Gastrocnemius medialis (tissue), 4 donors: Measurements from ENCODE around the gene FHOD3.

Experiments
- POLR2A ChIP-seq, 2 donors: fragments of 450-650 bp; IDR thresholded peaks; one replicate each; pipeline ENCODE4 v1.6.1; 2017; ENCODE audit warnings: antibody characterized with exemption in 2 of 2, mild to moderate bottlenecking in 2 of 2, moderate library complexity in 2 of 2
- TF ChIP-seq, protein P1 (sequence below), 5 experiments: fragments of 450-650 bp in 3 of 5; fragments of 200-600 bp in 2 of 5; sonication (generic) in 2 of 5; IDR thresholded peaks in 4 of 5; conservative IDR thresholded peaks in 1 of 5; 1 replicate in 4 of 5; 2 replicates in 1 of 5; pipeline ENCODE4 v1.5.1; 2016 to 2019; ENCODE audit warnings: antibody characterized with exemption in 5 of 5, mild to moderate bottlenecking in 3 of 5, moderate library complexity in 3 of 5

GRCh38 chr18:36398419-36398818 lies 100.9 kb downstream of the FHOD3 start:
- TF ChIP-seq POLR2A (IDR thresholded peaks at IDR 0.05): no peak
- TF ChIP-seq, protein P1, sequence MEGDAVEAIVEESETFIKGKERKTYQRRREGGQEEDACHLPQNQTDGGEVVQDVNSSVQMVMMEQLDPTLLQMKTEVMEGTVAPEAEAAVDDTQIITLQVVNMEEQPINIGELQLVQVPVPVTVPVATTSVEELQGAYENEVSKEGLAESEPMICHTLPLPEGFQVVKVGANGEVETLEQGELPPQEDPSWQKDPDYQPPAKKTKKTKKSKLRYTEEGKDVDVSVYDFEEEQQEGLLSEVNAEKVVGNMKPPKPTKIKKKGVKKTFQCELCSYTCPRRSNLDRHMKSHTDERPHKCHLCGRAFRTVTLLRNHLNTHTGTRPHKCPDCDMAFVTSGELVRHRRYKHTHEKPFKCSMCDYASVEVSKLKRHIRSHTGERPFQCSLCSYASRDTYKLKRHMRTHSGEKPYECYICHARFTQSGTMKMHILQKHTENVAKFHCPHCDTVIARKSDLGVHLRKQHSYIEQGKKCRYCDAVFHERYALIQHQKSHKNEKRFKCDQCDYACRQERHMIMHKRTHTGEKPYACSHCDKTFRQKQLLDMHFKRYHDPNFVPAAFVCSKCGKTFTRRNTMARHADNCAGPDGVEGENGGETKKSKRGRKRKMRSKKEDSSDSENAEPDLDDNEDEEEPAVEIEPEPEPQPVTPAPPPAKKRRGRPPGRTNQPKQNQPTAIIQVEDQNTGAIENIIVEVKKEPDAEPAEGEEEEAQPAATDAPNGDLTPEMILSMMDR (IDR thresholded peaks at IDR 0.05 in 4 of 5, conservative IDR thresholded peaks at IDR 0.05 in 1 of 5): no peak
